ENCODE measurements around the gene ZSWIM9.

DNA sequence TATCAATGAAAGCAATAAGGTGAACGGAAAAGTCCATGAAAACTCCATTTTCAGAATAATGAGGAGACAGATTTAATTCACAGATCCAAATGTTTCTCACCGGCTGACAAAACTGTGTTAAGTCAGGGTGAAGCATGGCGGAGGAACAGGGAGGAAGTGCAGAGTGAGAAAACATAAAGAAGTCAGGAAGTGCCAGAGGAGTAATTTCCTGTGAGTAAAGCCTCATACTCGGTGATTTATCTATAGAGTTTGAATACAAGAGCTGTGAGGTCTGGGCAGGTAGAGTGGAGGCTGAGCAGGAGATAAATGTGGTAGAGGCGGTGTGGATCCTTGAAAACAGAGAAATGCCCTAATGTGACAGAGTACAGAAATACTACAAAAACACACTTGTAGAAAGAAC is 73.8 kb downstream of the ZSWIM9 start:
- TF ChIP-seq POLR2AphosphoS5 (IDR thresholded peaks at IDR 0.05), result peak in 1 of 3 donors; percentile 27
- TF ChIP-seq, protein P1, sequence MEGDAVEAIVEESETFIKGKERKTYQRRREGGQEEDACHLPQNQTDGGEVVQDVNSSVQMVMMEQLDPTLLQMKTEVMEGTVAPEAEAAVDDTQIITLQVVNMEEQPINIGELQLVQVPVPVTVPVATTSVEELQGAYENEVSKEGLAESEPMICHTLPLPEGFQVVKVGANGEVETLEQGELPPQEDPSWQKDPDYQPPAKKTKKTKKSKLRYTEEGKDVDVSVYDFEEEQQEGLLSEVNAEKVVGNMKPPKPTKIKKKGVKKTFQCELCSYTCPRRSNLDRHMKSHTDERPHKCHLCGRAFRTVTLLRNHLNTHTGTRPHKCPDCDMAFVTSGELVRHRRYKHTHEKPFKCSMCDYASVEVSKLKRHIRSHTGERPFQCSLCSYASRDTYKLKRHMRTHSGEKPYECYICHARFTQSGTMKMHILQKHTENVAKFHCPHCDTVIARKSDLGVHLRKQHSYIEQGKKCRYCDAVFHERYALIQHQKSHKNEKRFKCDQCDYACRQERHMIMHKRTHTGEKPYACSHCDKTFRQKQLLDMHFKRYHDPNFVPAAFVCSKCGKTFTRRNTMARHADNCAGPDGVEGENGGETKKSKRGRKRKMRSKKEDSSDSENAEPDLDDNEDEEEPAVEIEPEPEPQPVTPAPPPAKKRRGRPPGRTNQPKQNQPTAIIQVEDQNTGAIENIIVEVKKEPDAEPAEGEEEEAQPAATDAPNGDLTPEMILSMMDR (IDR thresholded peaks at IDR 0.05 in 8 of 11, conservative IDR thresholded peaks at IDR 0.05 in 3 of 11), result no peak
